DMS79 (cell line): Measurements from ENCODE around the gene KLHDC7A.
"Not testable (repeated sequence)": the region's sequence is repeated elsewhere in the genome, so short reads cannot be mapped to it uniquely, and the experiment has no call there.

Source experiments
- DNase-seq: peaks from one replicate; lab custom pipeline; 2025; lab: John Stamatoyannopoulos, UW

The KLHDC7A gene

GRCh38 chr1:18480315-18481189 is at the start of gene KLHDC7A:
TSS of gene KLHDC7A (plus strand) at chr1:18480930. CDS start at chr1:18480982, 52 bp downstream.
- DNase-seq, result peak; percentile 91

- DNase-seq, result no peak
These were observed 46.7 kb upstream of the KLHDC7A start for GRCh38 chr1:18434041-18434440.

- no peak for DNase-seq
These were observed 40.1 kb upstream of the KLHDC7A start for GRCh38 chr1:18440385-18441226.

GRCh38 chr1:18443587-18444520 is 36.9 kb upstream of the KLHDC7A start:
- DNase-seq, result no peak

- DNase-seq, result no peak
These were observed 36.2 kb upstream of the KLHDC7A start for GRCh38 chr1:18444563-18444962.

- DNase-seq, result no peak
These were observed 34.0 kb upstream of the KLHDC7A start for GRCh38 chr1:18446751-18447150.

GRCh38 chr1:18447509-18448220 is 33.1 kb upstream of the KLHDC7A start:
- no peak for DNase-seq

GRCh38 chr1:18448889-18449288 is 31.8 kb upstream of the KLHDC7A start:
- DNase-seq, result no peak

- no peak for DNase-seq
These were observed 28.2 kb upstream of the KLHDC7A start for GRCh38 chr1:18452550-18452949.

GRCh38 chr1:18458133-18459092 is 22.3 kb upstream of the KLHDC7A start:
- DNase-seq, result no peak

GRCh38 chr1:18461656-18462055 is 19.1 kb upstream of the KLHDC7A start:
- no peak for DNase-seq

GRCh38 chr1:18462517-18462916 is 18.2 kb upstream of the KLHDC7A start:
- not testable (repeated sequence) for DNase-seq

GRCh38 chr1:18463063-18463462 is 17.7 kb upstream of the KLHDC7A start:
- DNase-seq, result no peak

- DNase-seq, result no peak
These were observed 16.6 kb upstream of the KLHDC7A start for GRCh38 chr1:18463984-18464664.

GRCh38 chr1:18464665-18465050 is 16.1 kb upstream of the KLHDC7A start:
- no peak for DNase-seq

- no peak for DNase-seq
These were observed 14.1 kb upstream of the KLHDC7A start for GRCh38 chr1:18466676-18467075.

- DNase-seq, result no peak
These were observed 12.2 kb upstream of the KLHDC7A start for GRCh38 chr1:18468570-18468969.

- DNase-seq, result no peak
These were observed 11.2 kb upstream of the KLHDC7A start for GRCh38 chr1:18469514-18469913.

- no peak for DNase-seq
These were observed 9.9 kb upstream of the KLHDC7A start for GRCh38 chr1:18470671-18471355.
